Glomerular visceral epithelial cell (primary cell): ENCODE measurements around the gene HOXA7.

Experiments used
- DNase-seq: peaks from one replicate; pipeline ENCODE4 v3.0.0-alpha.2; 2016; ENCODE audit errors: extremely low spot score

Gene HOXA7

GRCh38 chr7:27107391-27108381 lies 48.8 kb downstream of the HOXA7 start:
- no peak for DNase-seq

- no peak for DNase-seq
These were observed 49.6 kb downstream of the HOXA7 start for GRCh38 chr7:27106901-27107240.

- DNase-seq = no peak
These were observed 50.1 kb downstream of the HOXA7 start for GRCh38 chr7:27106181-27106900.

GRCh38 chr7:27105301-27106031 lies 51.0 kb downstream of the HOXA7 start:
- DNase-seq = no peak

GRCh38 chr7:27104341-27105058 lies 52.0 kb downstream of the HOXA7 start:
- DNase-seq = no peak
